Activated CD4-positive, alpha-beta T cell treated with anti-CD3 and anti-CD28 coated beads, Interleukin-2, amount 50 U/mL, for 4 hours (primary cell): ENCODE measurements around the gene FAIM.

Experiments used
- DNase-seq, 2 experiments: peaks; one replicate each; pipeline ENCODE4 v3.0.0-alpha.2; 2020

Gene FAIM

DNA sequence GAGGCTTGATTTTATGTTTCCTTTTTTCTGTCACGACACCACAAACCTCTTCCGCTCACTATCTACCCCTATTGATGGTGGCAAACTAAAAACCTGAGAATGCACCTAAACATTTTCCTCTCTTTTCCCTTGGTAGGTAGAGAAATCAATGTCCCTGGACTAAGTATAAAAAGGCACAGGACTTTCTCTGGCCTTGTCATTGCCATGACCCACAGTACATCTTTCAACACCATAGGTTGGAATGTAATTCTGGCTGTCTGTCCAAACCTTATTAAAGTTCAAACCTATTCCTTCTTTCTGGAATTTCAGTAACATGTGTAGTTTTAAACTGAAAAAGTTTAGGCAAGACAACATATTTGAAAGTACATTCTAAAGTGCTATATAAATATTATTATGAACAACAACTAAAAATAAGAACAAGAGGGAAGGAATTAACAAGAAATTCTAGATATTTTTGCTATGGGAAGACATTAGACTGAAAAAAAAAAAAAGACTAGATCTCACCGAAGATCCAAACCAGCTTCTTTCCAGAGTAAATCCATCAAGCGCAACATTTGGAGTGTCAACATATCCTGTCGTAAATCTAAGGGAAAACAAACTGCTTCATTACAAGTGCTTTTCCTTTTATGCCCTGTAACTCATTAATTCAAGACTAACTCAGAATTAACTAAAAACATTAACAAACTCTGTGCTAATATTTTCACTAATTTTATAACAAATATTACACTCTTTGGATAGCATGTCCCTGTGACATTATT is 73.1 kb downstream of the FAIM start:
- DNase-seq = no peak

DNA sequence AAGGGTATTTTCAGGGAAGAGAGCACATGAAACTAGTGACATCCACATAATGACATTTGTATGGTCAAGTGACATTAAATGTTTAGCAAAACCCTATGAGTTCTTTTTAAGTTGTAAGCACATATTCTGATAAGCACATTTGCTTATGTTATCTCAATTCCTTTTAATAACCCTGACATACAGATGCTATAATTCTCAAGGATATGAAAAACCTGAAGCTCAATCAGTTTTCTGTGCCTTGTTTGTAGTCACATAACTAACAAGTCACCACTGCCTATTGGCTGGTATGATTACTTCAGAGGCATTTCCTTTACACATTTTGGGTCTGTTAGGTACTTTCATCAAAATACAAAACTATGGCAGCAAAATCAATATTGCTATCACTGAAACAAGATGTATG is 74.1 kb downstream of the FAIM start:
- no peak for DNase-seq
